HG02798 (cell line): ENCODE data around the gene GXYLT1.
A peak's percentile ranks its signal among the peaks of the same experiment; 100 is the strongest.
"Not testable (repeated sequence)": the region's sequence is repeated elsewhere in the genome, so short reads cannot be mapped to it uniquely, and the experiment has no call there.

Experiments
- ATAC-seq: cut with Tn5 transposase; IDR thresholded peaks from one replicate; pipeline ENCODE4 v1.9.1; 2021; ENCODE audit warnings: mild to moderate bottlenecking; ENCODE audit not compliant: unreplicated experiment, poor library complexity

The GXYLT1 gene

GRCh38 chr12:42104087-42104486 lies 40.6 kb downstream of the GXYLT1 start:
- ATAC-seq: no peak

GRCh38 chr12:42103155-42103554 lies 41.5 kb downstream of the GXYLT1 start:
- no peak for ATAC-seq

GRCh38 chr12:42102720-42103119 lies 42.0 kb downstream of the GXYLT1 start:
- ATAC-seq: no peak

GRCh38 chr12:42099433-42099832 lies 45.2 kb downstream of the GXYLT1 start:
- ATAC-seq: no peak

- ATAC-seq: peak; percentile 92
Observed at GRCh38 chr12:42097971-42098370, 46.7 kb downstream of the GXYLT1 start.

- ATAC-seq: no peak
Observed at GRCh38 chr12:42094277-42094676, 50.4 kb downstream of the GXYLT1 start.

GRCh38 chr12:42091769-42092168 lies 52.9 kb downstream of the GXYLT1 start:
- no peak for ATAC-seq

GRCh38 chr12:42090899-42091298 lies 53.8 kb downstream of the GXYLT1 start:
- ATAC-seq: no peak

GRCh38 chr12:42086031-42086430 lies 58.6 kb downstream of the GXYLT1 start:
- ATAC-seq: no peak

- no peak for ATAC-seq
Observed at GRCh38 chr12:42085594-42085993, 59.1 kb downstream of the GXYLT1 start.

GRCh38 chr12:42084522-42084921 lies 60.2 kb downstream of the GXYLT1 start:
- no peak for ATAC-seq

GRCh38 chr12:42076976-42077375 lies 67.7 kb downstream of the GXYLT1 start:
- ATAC-seq: no peak

- no peak for ATAC-seq
Observed at GRCh38 chr12:42070036-42070435, 74.6 kb downstream of the GXYLT1 start.

GRCh38 chr12:42059127-42059526 lies 85.5 kb downstream of the GXYLT1 start:
- ATAC-seq: no peak

GRCh38 chr12:42056130-42056529 lies 88.5 kb downstream of the GXYLT1 start:
- peak; percentile 79 for ATAC-seq

GRCh38 chr12:42053456-42053855 lies 91.2 kb downstream of the GXYLT1 start:
- ATAC-seq: no peak

- not testable (repeated sequence) for ATAC-seq
Observed at GRCh38 chr12:42048980-42049379, 95.7 kb downstream of the GXYLT1 start.

- no peak for ATAC-seq
Observed at GRCh38 chr12:42039577-42039976, 105.1 kb downstream of the GXYLT1 start.

GRCh38 chr12:42039176-42039575 lies 105.5 kb downstream of the GXYLT1 start:
- ATAC-seq: no peak

GRCh38 chr12:42031847-42032564 lies 112.7 kb downstream of the GXYLT1 start:
- ATAC-seq: no peak
